Fibroblast of mammary gland (primary cell): Measurements from ENCODE around the gene CAVIN1.
"Not testable (repeated sequence)": the region's sequence is repeated elsewhere in the genome, so short reads cannot be mapped to it uniquely, and the experiment has no call there.

ENCODE experiments used
- DNase-seq: peaks from one replicate; pipeline ENCODE4 v3.0.0-alpha.2; 2010; ENCODE audit warnings: low read depth
- H3K4me3 ChIP-seq: 2 replicates; pipeline ENCODE4 v1.5.1; 2011; ENCODE audit warnings: low read depth, mild to moderate bottlenecking, low read length, moderate library complexity; ENCODE audit not compliant: control insufficient read depth
- CTCF ChIP-seq: conservative IDR thresholded peaks from 2 replicates; pipeline ENCODE4 v1.5.1; 2011; ENCODE audit warnings: low read depth, low read length, inconsistent platforms; ENCODE audit not compliant: control insufficient read depth, insufficient read depth

CAVIN1 gene

GRCh38 chr17:42362245-42362961 is 60.7 kb downstream of the CAVIN1 start:
- no peak for TF ChIP-seq CTCF
- no peak overlapping the region for H3K4me3 ChIP-seq
- DNase-seq: no peak

- DNase-seq: no peak
- H3K4me3 ChIP-seq: no peak overlapping the region
- TF ChIP-seq CTCF: no peak
Measured at GRCh38 chr17:42361781-42362186, 61.3 kb downstream of the CAVIN1 start.

- DNase-seq, H3K4me3 ChIP-seq: not testable (repeated sequence)
Measured at GRCh38 chr17:42360388-42360787, 62.7 kb downstream of the CAVIN1 start.

GRCh38 chr17:42359133-42359532 is 63.9 kb downstream of the CAVIN1 start:
- no peak for DNase-seq
- no peak for TF ChIP-seq CTCF
- no peak overlapping the region for H3K4me3 ChIP-seq

GRCh38 chr17:42358434-42358833 is 64.6 kb downstream of the CAVIN1 start:
- H3K4me3 ChIP-seq: no peak overlapping the region
- DNase-seq: no peak
- no peak for TF ChIP-seq CTCF

GRCh38 chr17:42354956-42355843 is 67.9 kb downstream of the CAVIN1 start:
- no peak for TF ChIP-seq CTCF
- no peak overlapping the region for H3K4me3 ChIP-seq
- peak; percentile 70 for DNase-seq
